H9 (cell line): ENCODE results near the gene KRTAP5-6. TPM values are rescaled to one million over a fixed set of nuclear protein-coding genes. Genes with fewer than 3 reads are reported as not detected.

ENCODE experiments used
- DNase-seq: peaks from one replicate; pipeline ENCODE4 v3.0.0-alpha.2; 2017
- H2AFZ ChIP-seq: one replicate; pipeline ENCODE4 v1.6.1; 2013; ENCODE audit warnings: mild to moderate bottlenecking, low read length, control low read depth, moderate library complexity
- H2AK5ac ChIP-seq: 2 replicates; pipeline ENCODE4 v1.6.1; 2013; ENCODE audit warnings: low read length, control low read depth, mixed read lengths; ENCODE audit not compliant: insufficient read length
- H2BK120ac ChIP-seq: one replicate; pipeline ENCODE4 v1.6.1; 2013; ENCODE audit warnings: low read depth, mild to moderate bottlenecking, low read length, control low read depth, inconsistent platforms; ENCODE audit not compliant: poor library complexity, severe bottlenecking
- H2BK12ac ChIP-seq: 2 replicates; pipeline ENCODE4 v1.6.1; 2013; ENCODE audit warnings: low read length, control low read depth, mixed read lengths, low read depth; ENCODE audit not compliant: insufficient read length
- H2BK15ac ChIP-seq: 2 replicates; pipeline ENCODE4 v1.6.1; 2013; ENCODE audit warnings: low read depth, low read length, control low read depth
- H2BK20ac ChIP-seq: one replicate; pipeline ENCODE4 v1.6.1; 2013; ENCODE audit warnings: low read depth, mild to moderate bottlenecking, low read length, control low read depth, inconsistent platforms; ENCODE audit not compliant: poor library complexity, severe bottlenecking
- H2BK5ac ChIP-seq: 2 replicates; pipeline ENCODE4 v1.6.1; 2013; ENCODE audit warnings: low read length, control low read depth, mixed read lengths; ENCODE audit not compliant: insufficient read length
- H3K14ac ChIP-seq: 2 replicates; pipeline ENCODE4 v1.6.1; 2013; ENCODE audit warnings: low read length, control low read depth; ENCODE audit not compliant: insufficient read depth
- H3K18ac ChIP-seq: 2 replicates; pipeline ENCODE4 v1.6.1; 2013; ENCODE audit warnings: low read depth, mild to moderate bottlenecking, mixed read lengths, low read length, control low read depth; ENCODE audit not compliant: insufficient read length
- H3K23ac ChIP-seq: 2 replicates; pipeline ENCODE4 v1.6.1; 2013; ENCODE audit warnings: low read length, control low read depth, mixed read lengths, low read depth; ENCODE audit not compliant: insufficient read length
- H3K23me2 ChIP-seq: 2 replicates; pipeline ENCODE4 v1.6.1; 2013; ENCODE audit warnings: low read depth, mild to moderate bottlenecking, mixed read lengths, low read length, control low read depth; ENCODE audit not compliant: insufficient read length, poor library complexity, severe bottlenecking
- H3K27ac ChIP-seq: 2 replicates; pipeline ENCODE4 v1.5.1; 2013; ENCODE audit warnings: low read length, control low read depth, mixed read lengths, low read depth; ENCODE audit not compliant: insufficient read length
- H3K27me3 ChIP-seq: 2 replicates; pipeline ENCODE4 v1.6.1; 2013; ENCODE audit warnings: low read length, control low read depth, inconsistent platforms; ENCODE audit not compliant: insufficient read depth
- H3K4ac ChIP-seq: 2 replicates; pipeline ENCODE4 v1.6.1; 2013; ENCODE audit warnings: low read depth, mild to moderate bottlenecking, control low read depth, inconsistent platforms, low read length, moderate library complexity
- H3K4me1 ChIP-seq: 2 replicates; pipeline ENCODE4 v1.6.1; 2013; ENCODE audit warnings: low read length, control low read depth, inconsistent platforms; ENCODE audit not compliant: insufficient read depth
- H3K4me2 ChIP-seq: 2 replicates; pipeline ENCODE4 v1.6.1; 2013; ENCODE audit warnings: low read length, control low read depth, mixed read lengths; ENCODE audit not compliant: insufficient read length, insufficient read depth
- H3K56ac ChIP-seq: 2 replicates; pipeline ENCODE4 v1.6.1; 2013; ENCODE audit warnings: low read depth, mild to moderate bottlenecking, mixed read lengths, low read length, control low read depth; ENCODE audit not compliant: insufficient read length
- H3K79me1 ChIP-seq: 2 replicates; pipeline ENCODE4 v1.6.1; 2013; ENCODE audit warnings: low read depth, mild to moderate bottlenecking, moderate library complexity, low read length, control low read depth, inconsistent platforms; ENCODE audit not compliant: insufficient read depth, poor library complexity, severe bottlenecking
- H3K79me2 ChIP-seq: 2 replicates; pipeline ENCODE4 v1.6.1; 2013; ENCODE audit warnings: low read length, control low read depth, inconsistent platforms; ENCODE audit not compliant: insufficient read depth
- H3K9ac ChIP-seq: 2 replicates; pipeline ENCODE4 v1.6.1; 2013; ENCODE audit warnings: low read length, control low read depth, mixed read lengths; ENCODE audit not compliant: insufficient read length; ENCODE audit errors: extremely low read depth
- H3K9me3 ChIP-seq: one replicate; pipeline ENCODE4 v1.6.1; 2013; ENCODE audit warnings: low read depth, low read length, inconsistent platforms; ENCODE audit not compliant: control insufficient read depth
- H3T11ph ChIP-seq: one replicate; pipeline ENCODE4 v1.6.1; 2013; ENCODE audit warnings: mild to moderate bottlenecking, low read length, control low read depth, inconsistent platforms
- H4K20me1 ChIP-seq: one replicate; pipeline ENCODE4 v1.6.1; 2013; ENCODE audit not compliant: control insufficient read depth, insufficient read length, insufficient read depth
- H4K5ac ChIP-seq: 2 replicates; pipeline ENCODE4 v1.6.1; 2013; ENCODE audit warnings: low read depth, mild to moderate bottlenecking, mixed read lengths, low read length, control low read depth; ENCODE audit not compliant: insufficient read length
- H4K8ac ChIP-seq: replicated peaks from 2 replicates; pipeline ENCODE4 v1.6.1; 2013; ENCODE audit warnings: low read length, control low read depth, mixed read lengths, low read depth; ENCODE audit not compliant: insufficient read length
- H4K91ac ChIP-seq: 2 replicates; pipeline ENCODE4 v1.6.1; 2013; ENCODE audit warnings: low read depth, mild to moderate bottlenecking, moderate library complexity, mixed read lengths, low read length, control low read depth; ENCODE audit not compliant: insufficient read length
- H3K27ac Mint-ChIP-seq, 3 experiments: 2 replicates in 2 of 3; 3 replicates in 1 of 3; pipeline ENCODE4 v1.8.0; 2020 to 2021; ENCODE audit warnings: mixed read lengths in 3 of 3, mild to moderate bottlenecking in 1 of 3, moderate library complexity in 1 of 3
- H3K27me3 Mint-ChIP-seq: 2 replicates; pipeline ENCODE4 v1.8.0; 2021; ENCODE audit warnings: low read depth, mild to moderate bottlenecking, moderate library complexity, mixed read lengths
- H3K36me3 Mint-ChIP-seq, 3 experiments: 2 replicates in 2 of 3; 3 replicates in 1 of 3; pipeline ENCODE4 v1.8.0; 2020 to 2021; ENCODE audit warnings: low read depth in 3 of 3, mixed read lengths in 3 of 3; ENCODE audit not compliant: insufficient read depth in 1 of 3
- H3K4me1 Mint-ChIP-seq, 2 experiments: 2 replicates each; pipeline ENCODE4 v1.8.0; 2020; ENCODE audit warnings: mixed read lengths in 2 of 2
- H3K4me3 Mint-ChIP-seq, 2 experiments: 2 replicates in 1 of 2; 3 replicates in 1 of 2; pipeline ENCODE4 v1.8.0; 2020 to 2021; ENCODE audit warnings: mild to moderate bottlenecking in 2 of 2, mixed read lengths in 2 of 2, moderate library complexity in 1 of 2
- H3K9me3 Mint-ChIP-seq, 2 experiments: 2 replicates in 1 of 2; 3 replicates in 1 of 2; pipeline ENCODE4 v1.8.0; 2020; ENCODE audit warnings: mild to moderate bottlenecking in 2 of 2, mixed read lengths in 2 of 2, moderate library complexity in 1 of 2
- CTCF ChIP-seq: fragments of 200-600 bp; sonication (generic); conservative IDR thresholded peaks from 3 replicates; pipeline ENCODE4 v1.8.0; 2021; ENCODE audit warnings: antibody characterized with exemption, mild to moderate bottlenecking
- WGBS: extraction: QIAGEN DNeasy Blood & Tissue Kit; methylation state at CpG from one replicate; pipeline ENCODE4 v1.1.7; 2013; ENCODE audit warnings: missing lambda C conversion rate, low lambda C conversion rate, mixed read lengths; ENCODE audit not compliant: insufficient read length; ENCODE audit errors: extremely low coverage; 5-methylcytosine and 5-hydroxymethylcytosine counted together
- total RNA-seq: library from RNA; stranded (reverse); gene quantifications from 2 replicates; pipeline ENCODE4 v1.2.1, GENCODE V29; 2021

The KRTAP5-6 gene
- total RNA-seq, 1 experiment from 2014 or later = not detected

GRCh38 chr11:1706634-1707400, 9.8 kb downstream of the KRTAP5-6 start:
- Histone ChIP-seq H3K9ac (no peak overlapping the region), H2BK15ac (no peak overlapping the region), H3K4me1 (no peaks in the 10 kb centered on the region), H3K4me2 (no peak overlapping the region), H3K56ac (no peak overlapping the region), H3K18ac (no peak overlapping the region), H4K8ac (no peak overlapping the region), H3K14ac (no peak overlapping the region), H3K4ac (no peak overlapping the region), H3K23me2 (no peaks in the 10 kb centered on the region), H3K79me1 (no peaks in the 10 kb centered on the region), H2BK5ac (no peak overlapping the region), H4K20me1 (no peaks in the 10 kb centered on the region), H2AFZ (no peak overlapping the region), H2BK12ac (no peak overlapping the region), H2BK120ac (no peak overlapping the region), H2BK20ac (no peak overlapping the region), H3K27me3 (no peaks in the 10 kb centered on the region; the same call in 1 of the 2 replicates), H3K9me3 (no peaks in the 10 kb centered on the region), H4K5ac (no peak overlapping the region), H2AK5ac (no peak overlapping the region), H3T11ph (no peak overlapping the region), H3K23ac (no peak overlapping the region), H4K91ac (no peak overlapping the region), H3K79me2 (no peaks in the 10 kb centered on the region), H3K27ac (no peak overlapping the region)
- Mint-ChIP-seq H3K27ac (no peak overlapping the region), H3K9me3 (peaks cover 6 to 7% of the 10 kb centered on the region in 2 experiments; a peak in 4 of 5 replicates), H3K36me3 (peaks cover 0 to 4% (median 1%) of the 10 kb centered on the region in 3 experiments; a peak in 3 of 7 replicates), H3K4me1 (no peaks in the 10 kb centered on the region), H3K27me3 (peaks cover 79% of the 10 kb centered on the region), H3K4me3 (no peak overlapping the region; a peak in 1 of 5 replicates)
- DNase-seq = peak; percentile 55
- TF ChIP-seq CTCF = peak; percentile 41
- WGBS = no CpG with 5 or more reads among the region's 17 CpGs
